ENCODE measurements around the gene HSH2D.

DNA sequence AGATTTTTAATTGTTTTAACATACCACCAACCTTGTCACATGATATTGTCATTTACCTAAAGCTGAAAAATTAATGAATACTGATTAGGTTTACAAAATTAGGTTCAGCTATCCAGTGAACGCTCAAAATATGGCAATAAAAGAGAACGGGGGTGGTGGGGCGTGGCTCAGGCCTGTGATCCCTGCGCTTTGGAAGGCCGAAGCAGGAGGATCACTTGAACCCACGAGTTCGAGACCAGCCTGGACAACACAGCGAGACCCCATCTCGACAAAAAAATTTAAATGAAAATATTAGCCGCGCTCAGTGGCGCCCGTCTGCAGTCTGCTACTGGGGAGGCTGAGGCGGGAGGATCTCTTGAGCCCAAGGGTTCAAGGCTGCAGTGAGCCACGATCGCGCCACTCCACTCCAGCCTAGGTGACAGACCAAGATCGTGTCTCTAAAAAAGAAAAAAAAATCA, 41.2 kb downstream of the HSH2D start:
- TF ChIP-seq, protein P1, sequence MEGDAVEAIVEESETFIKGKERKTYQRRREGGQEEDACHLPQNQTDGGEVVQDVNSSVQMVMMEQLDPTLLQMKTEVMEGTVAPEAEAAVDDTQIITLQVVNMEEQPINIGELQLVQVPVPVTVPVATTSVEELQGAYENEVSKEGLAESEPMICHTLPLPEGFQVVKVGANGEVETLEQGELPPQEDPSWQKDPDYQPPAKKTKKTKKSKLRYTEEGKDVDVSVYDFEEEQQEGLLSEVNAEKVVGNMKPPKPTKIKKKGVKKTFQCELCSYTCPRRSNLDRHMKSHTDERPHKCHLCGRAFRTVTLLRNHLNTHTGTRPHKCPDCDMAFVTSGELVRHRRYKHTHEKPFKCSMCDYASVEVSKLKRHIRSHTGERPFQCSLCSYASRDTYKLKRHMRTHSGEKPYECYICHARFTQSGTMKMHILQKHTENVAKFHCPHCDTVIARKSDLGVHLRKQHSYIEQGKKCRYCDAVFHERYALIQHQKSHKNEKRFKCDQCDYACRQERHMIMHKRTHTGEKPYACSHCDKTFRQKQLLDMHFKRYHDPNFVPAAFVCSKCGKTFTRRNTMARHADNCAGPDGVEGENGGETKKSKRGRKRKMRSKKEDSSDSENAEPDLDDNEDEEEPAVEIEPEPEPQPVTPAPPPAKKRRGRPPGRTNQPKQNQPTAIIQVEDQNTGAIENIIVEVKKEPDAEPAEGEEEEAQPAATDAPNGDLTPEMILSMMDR (IDR thresholded peaks at IDR 0.05; ENCODE audit: insufficient read depth, low read depth, low read length), result no peak
- TF ChIP-seq EZH2 (IDR thresholded peaks at IDR 0.05; ENCODE audit: insufficient read depth, low read length), result no peak

Measured in astrocyte (in vitro differentiated cells and primary cell).